Epithelial cell of proximal tubule (primary cell): Measurements from ENCODE around the gene NUP98. TPM values are rescaled to one million over a fixed set of nuclear protein-coding genes. Genes with fewer than 3 reads are reported as not detected.

Source experiments
- DNase-seq: peaks from one replicate; pipeline ENCODE4 v3.0.0-alpha.2; 2011; ENCODE audit warnings: low read depth
- H3K4me3 ChIP-seq: 2 replicates; pipeline ENCODE4 v1.5.1; 2011; ENCODE audit warnings: low read depth, mild to moderate bottlenecking, low read length
- total RNA-seq: library from RNA; depleted of rRNA; stranded (reverse); fragments of >200 nt; gene quantifications from 2 replicates; pipeline ENCODE4 v1.2.3, GENCODE V29; 2015
- TF ChIP-seq, protein P1 (sequence below): conservative IDR thresholded peaks from 2 replicates; pipeline ENCODE4 v1.5.1; 2012; ENCODE audit warnings: low read depth, mild to moderate bottlenecking, low read length

NUP98 gene
- total RNA-seq, 1 donor from 2014 or later: 74.8 TPM

DNA sequence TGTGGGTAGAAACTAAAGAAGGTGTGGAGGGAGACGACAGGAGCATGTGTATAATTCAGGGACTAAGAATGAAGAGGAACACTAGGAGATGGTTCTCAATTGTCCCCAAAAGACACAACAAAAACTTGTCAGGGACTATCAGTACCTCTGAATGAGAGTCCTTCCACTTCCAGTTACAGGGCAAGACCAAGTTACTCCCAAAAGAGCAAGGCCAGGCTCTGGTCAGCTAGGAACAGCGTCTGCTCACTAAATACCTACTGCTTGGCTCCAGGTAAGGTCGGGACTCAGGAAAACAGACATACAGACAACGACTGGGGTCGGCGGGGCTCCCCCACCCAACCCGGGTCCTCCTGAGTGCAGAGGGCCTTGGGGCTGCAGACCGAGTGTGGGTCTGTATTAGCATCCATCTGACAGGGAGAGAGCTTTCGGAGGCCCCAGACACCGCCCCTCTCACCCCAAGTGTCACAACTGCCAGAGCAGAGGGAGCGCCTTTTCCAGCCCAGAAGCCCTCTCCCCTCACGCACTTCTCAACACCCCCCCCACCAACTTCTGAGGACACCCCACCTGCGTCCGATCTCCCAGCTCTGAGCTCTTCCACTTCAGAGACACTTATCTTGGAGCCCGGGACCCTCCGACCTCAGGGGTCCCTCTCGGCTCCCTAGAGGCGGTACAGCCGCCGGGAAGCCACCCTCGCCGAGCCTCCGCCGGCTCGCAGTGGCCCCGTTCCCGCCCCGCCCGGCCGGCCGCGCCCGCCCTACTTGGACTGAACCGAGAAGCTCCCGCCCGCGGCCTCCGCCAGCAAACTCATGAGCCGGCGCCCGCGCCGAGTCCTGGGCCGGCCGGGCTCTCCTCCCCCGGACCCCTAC, 42.9 kb upstream of the NUP98 start:
- TF ChIP-seq, protein P1, sequence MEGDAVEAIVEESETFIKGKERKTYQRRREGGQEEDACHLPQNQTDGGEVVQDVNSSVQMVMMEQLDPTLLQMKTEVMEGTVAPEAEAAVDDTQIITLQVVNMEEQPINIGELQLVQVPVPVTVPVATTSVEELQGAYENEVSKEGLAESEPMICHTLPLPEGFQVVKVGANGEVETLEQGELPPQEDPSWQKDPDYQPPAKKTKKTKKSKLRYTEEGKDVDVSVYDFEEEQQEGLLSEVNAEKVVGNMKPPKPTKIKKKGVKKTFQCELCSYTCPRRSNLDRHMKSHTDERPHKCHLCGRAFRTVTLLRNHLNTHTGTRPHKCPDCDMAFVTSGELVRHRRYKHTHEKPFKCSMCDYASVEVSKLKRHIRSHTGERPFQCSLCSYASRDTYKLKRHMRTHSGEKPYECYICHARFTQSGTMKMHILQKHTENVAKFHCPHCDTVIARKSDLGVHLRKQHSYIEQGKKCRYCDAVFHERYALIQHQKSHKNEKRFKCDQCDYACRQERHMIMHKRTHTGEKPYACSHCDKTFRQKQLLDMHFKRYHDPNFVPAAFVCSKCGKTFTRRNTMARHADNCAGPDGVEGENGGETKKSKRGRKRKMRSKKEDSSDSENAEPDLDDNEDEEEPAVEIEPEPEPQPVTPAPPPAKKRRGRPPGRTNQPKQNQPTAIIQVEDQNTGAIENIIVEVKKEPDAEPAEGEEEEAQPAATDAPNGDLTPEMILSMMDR: no peak
- DNase-seq: no peak
- peak overlapping the region; percentile 93 for H3K4me3 ChIP-seq

- DNase-seq: no peak
- TF ChIP-seq, protein P1: no peak
- H3K4me3 ChIP-seq: no peak overlapping the region
These were observed 41.1 kb upstream of the NUP98 start for GRCh38 chr11:3838504-3838903.

GRCh38 chr11:3837793-3838192, 40.4 kb upstream of the NUP98 start:
- no peak overlapping the region for H3K4me3 ChIP-seq
- TF ChIP-seq, protein P1: no peak
- no peak for DNase-seq

GRCh38 chr11:3836903-3837302, 39.5 kb upstream of the NUP98 start:
- no peak overlapping the region for H3K4me3 ChIP-seq
- TF ChIP-seq, protein P1: no peak
- DNase-seq: no peak

- TF ChIP-seq, protein P1: no peak
- no peak for DNase-seq
- no peak overlapping the region for H3K4me3 ChIP-seq
These were observed 38.4 kb upstream of the NUP98 start for GRCh38 chr11:3835751-3836150.

- no peak for DNase-seq
- H3K4me3 ChIP-seq: no peak overlapping the region
- TF ChIP-seq, protein P1: no peak
These were observed 37.5 kb upstream of the NUP98 start for GRCh38 chr11:3834664-3835461.
